Upper lobe of left lung (tissue), 4 donors: ENCODE data around the gene DNAJC16.
"Not testable (repeated sequence)": the region's sequence is repeated elsewhere in the genome, so short reads cannot be mapped to it uniquely, and the experiment has no call there.

Source experiments
- POLR2AphosphoS5 ChIP-seq, 2 donors: sonication (generic); formaldehyde crosslinking; IDR thresholded peaks; one replicate each; pipeline ENCODE4 v1.5.1; 2017; ENCODE audit warnings: antibody characterized with exemption in 2 of 2
- TF ChIP-seq, protein P1 (sequence below), 6 experiments: fragments of 450-650 bp in 4 of 6; fragments of 200-600 bp in 2 of 6; sonication (generic) in 2 of 6; IDR thresholded peaks; one replicate each; pipeline ENCODE4 v1.5.1; 2016 to 2019; ENCODE audit warnings: antibody characterized with exemption in 6 of 6

DNA sequence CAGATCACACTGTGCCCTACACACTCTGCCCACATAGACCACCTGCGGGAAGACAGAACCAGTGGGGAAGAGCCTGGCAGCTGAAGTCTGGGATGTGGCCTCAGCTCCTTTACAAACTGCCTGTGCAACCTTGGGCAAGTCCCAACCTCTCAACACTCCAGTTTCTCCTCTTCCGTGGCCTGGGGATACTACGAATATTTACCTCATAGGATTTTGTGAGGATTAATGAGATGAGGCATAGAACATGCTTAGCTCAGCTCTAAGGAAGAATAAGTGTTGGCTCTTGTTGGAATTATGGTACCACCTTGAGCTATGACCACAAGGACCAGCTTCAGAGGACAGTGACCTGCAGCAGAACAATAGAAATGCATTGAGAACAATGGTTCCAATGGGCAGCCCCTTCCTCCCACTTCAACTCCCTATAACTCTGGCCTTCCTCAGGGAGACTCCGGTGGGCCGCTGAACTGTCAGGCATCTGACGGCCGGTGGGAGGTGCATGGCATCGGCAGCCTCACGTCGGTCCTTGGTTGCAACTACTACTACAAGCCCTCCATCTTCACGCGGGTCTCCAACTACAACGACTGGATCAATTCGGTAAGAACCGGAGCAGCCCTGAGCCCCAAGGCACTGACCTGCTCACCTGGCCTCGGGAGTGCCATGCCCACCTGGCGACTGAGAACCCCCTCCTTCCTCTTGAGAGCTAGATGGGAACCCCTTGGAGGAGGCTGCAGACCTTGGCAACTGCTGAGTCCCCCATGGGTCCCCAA, 39.6 kb upstream of the DNAJC16 start:
- TF ChIP-seq POLR2AphosphoS5 (IDR thresholded peaks at IDR 0.05): not testable (repeated sequence)
- TF ChIP-seq, protein P1, sequence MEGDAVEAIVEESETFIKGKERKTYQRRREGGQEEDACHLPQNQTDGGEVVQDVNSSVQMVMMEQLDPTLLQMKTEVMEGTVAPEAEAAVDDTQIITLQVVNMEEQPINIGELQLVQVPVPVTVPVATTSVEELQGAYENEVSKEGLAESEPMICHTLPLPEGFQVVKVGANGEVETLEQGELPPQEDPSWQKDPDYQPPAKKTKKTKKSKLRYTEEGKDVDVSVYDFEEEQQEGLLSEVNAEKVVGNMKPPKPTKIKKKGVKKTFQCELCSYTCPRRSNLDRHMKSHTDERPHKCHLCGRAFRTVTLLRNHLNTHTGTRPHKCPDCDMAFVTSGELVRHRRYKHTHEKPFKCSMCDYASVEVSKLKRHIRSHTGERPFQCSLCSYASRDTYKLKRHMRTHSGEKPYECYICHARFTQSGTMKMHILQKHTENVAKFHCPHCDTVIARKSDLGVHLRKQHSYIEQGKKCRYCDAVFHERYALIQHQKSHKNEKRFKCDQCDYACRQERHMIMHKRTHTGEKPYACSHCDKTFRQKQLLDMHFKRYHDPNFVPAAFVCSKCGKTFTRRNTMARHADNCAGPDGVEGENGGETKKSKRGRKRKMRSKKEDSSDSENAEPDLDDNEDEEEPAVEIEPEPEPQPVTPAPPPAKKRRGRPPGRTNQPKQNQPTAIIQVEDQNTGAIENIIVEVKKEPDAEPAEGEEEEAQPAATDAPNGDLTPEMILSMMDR (IDR thresholded peaks at IDR 0.05): not testable (repeated sequence)
